Osteoblast (primary cell): ENCODE results near the gene MAP3K15. TPM values are rescaled to one million over a fixed set of nuclear protein-coding genes. Genes with fewer than 3 reads are reported as not detected.

Source experiments
- DNase-seq: peaks from one replicate; pipeline ENCODE4 v3.0.0; 2011; ENCODE audit warnings: low spot score, mixed read lengths; ENCODE audit not compliant: insufficient read length; ENCODE audit errors: missing footprints
- H2AFZ ChIP-seq: 2 replicates; pipeline ENCODE4 v1.6.0; 2011; ENCODE audit warnings: mild to moderate bottlenecking, low read length
- H3K27ac ChIP-seq: 2 replicates; pipeline ENCODE4 v1.5.1; 2011; ENCODE audit warnings: mild to moderate bottlenecking, low read depth, low read length, moderate library complexity
- H3K27me3 ChIP-seq: 2 replicates; pipeline ENCODE4 v1.6.0; 2012; ENCODE audit warnings: mild to moderate bottlenecking, control low read depth, inconsistent platforms, low read length, moderate library complexity; ENCODE audit not compliant: insufficient read depth
- H3K36me3 ChIP-seq: 2 replicates; pipeline ENCODE4 v1.5.1; 2011; ENCODE audit warnings: mild to moderate bottlenecking, low read length, control low read depth, moderate library complexity; ENCODE audit not compliant: insufficient read depth
- H3K4me1 ChIP-seq: 2 replicates; pipeline ENCODE4 v1.5.1; 2011; ENCODE audit warnings: mild to moderate bottlenecking, low read length, control low read depth, moderate library complexity; ENCODE audit not compliant: insufficient read depth
- H3K4me2 ChIP-seq: 2 replicates; pipeline ENCODE4 v1.6.0; 2011; ENCODE audit warnings: mild to moderate bottlenecking, low read length; ENCODE audit not compliant: insufficient read depth
- H3K4me3 ChIP-seq: fragments of 200-600 bp; sonication (generic); 3 replicates; pipeline ENCODE4 v1.5.1; 2012; ENCODE audit warnings: mild to moderate bottlenecking, low read length, inconsistent platforms; ENCODE audit not compliant: insufficient read depth
- H3K79me2 ChIP-seq: 2 replicates; pipeline ENCODE4 v1.6.0; 2012; ENCODE audit warnings: mild to moderate bottlenecking, low read length, control low read depth, inconsistent platforms; ENCODE audit not compliant: insufficient read depth
- H3K9me3 ChIP-seq: 2 replicates; pipeline ENCODE4 v1.5.1; 2011; ENCODE audit warnings: low read depth, low read length, control low read depth
- H4K20me1 ChIP-seq: 2 replicates; pipeline ENCODE4 v1.6.0; 2012; ENCODE audit warnings: mild to moderate bottlenecking, low read length, control low read depth; ENCODE audit not compliant: insufficient read depth
- total RNA-seq: library from RNA; depleted of rRNA; stranded (reverse); fragments of >200 nt; gene quantifications from 2 replicates; pipeline ENCODE4 v1.2.3, GENCODE V29; 2012
- TF ChIP-seq, protein P1 (sequence below): IDR thresholded peaks from 2 replicates; pipeline ENCODE4 v1.5.1; 2011; ENCODE audit warnings: mild to moderate bottlenecking, low read depth, low read length, moderate library complexity; ENCODE audit errors: extremely low read depth

The MAP3K15 gene
- total RNA-seq, 1 donor, result under 0.01 TPM

DNA sequence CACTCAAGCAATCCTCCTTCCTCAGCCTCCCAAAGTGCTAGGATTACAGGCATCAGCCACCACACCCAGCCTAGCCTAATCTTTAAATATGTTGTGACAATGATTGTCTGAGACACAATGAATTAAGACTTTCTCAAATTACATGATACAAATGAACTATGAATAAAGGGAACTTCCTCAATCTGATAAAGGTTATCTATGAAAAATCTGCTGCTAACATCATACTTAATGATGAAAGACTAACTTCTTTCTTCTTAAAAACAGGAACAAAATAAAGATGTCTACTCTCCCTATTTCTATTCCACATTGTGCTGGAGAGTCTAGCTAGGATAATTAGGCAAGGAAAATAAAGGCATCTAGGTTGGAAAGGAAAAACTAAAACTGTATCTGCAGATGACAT lies 111.6 kb downstream of the MAP3K15 start:
- Histone ChIP-seq H4K20me1 (no peaks in the 10 kb centered on the region), H3K4me1 (no peaks in the 10 kb centered on the region), H3K4me3 (no peak overlapping the region), H3K79me2 (no peaks in the 10 kb centered on the region), H3K9me3 (no peaks in the 10 kb centered on the region), H3K27ac (no peak overlapping the region), H3K27me3 (no peaks in the 10 kb centered on the region), H3K4me2 (no peak overlapping the region), H3K36me3 (no peaks in the 10 kb centered on the region), H2AFZ (no peak overlapping the region)
- no peak for DNase-seq
- TF ChIP-seq, protein P1, sequence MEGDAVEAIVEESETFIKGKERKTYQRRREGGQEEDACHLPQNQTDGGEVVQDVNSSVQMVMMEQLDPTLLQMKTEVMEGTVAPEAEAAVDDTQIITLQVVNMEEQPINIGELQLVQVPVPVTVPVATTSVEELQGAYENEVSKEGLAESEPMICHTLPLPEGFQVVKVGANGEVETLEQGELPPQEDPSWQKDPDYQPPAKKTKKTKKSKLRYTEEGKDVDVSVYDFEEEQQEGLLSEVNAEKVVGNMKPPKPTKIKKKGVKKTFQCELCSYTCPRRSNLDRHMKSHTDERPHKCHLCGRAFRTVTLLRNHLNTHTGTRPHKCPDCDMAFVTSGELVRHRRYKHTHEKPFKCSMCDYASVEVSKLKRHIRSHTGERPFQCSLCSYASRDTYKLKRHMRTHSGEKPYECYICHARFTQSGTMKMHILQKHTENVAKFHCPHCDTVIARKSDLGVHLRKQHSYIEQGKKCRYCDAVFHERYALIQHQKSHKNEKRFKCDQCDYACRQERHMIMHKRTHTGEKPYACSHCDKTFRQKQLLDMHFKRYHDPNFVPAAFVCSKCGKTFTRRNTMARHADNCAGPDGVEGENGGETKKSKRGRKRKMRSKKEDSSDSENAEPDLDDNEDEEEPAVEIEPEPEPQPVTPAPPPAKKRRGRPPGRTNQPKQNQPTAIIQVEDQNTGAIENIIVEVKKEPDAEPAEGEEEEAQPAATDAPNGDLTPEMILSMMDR, result no peak

DNA sequence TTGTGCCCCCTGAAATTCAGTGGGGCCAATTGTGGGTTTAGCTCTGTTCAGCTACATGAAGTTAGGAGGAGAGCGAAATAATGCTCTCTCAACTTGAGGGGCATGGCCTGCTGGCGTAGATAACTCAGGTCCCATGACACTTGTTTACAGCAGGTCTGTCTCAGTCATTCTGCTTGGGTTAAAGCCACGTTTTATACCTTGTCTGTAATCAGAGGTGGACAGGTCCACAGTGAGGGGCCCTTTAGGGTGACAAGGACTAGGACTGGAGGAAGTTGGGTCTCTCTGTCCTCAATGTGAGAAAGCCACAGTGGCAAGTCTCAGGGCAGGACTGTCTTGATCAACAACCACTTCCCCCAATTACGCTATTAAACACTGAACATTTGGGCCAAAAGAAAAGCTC lies 122.6 kb downstream of the MAP3K15 start:
- Histone ChIP-seq H3K4me2 (no peak overlapping the region), H3K9me3 (no peaks in the 10 kb centered on the region), H3K4me3 (no peak overlapping the region), H3K4me1 (no peaks in the 10 kb centered on the region), H3K79me2 (no peaks in the 10 kb centered on the region), H3K36me3 (no peaks in the 10 kb centered on the region), H2AFZ (no peak overlapping the region), H3K27me3 (no peaks in the 10 kb centered on the region), H4K20me1 (no peaks in the 10 kb centered on the region), H3K27ac (no peak overlapping the region)
- TF ChIP-seq, protein P1, result no peak
- no peak for DNase-seq

DNA sequence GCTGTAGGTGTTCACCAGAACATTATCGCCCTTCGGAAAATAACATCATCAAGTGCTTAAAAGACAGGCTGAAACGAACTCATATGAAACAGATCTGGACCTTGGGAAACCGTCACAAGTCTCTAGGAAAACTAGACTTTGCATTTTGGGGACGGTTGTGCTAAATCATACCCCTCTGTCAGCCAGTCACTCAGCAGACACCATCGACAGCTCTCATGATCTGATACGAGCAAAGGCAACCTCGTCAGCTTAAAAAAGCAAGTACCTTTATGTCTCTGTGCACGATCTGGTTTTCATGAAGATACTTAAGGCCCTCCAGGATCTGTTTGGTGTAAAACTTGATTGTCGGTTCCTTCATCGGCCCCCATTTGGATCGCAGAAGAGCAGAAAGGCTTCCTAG lies 123.2 kb downstream of the MAP3K15 start:
- TF ChIP-seq, protein P1, result no peak
- no peaks in the 10 kb centered on the region for H4K20me1 ChIP-seq
- H3K36me3 ChIP-seq, result no peaks in the 10 kb centered on the region
- H3K9me3 ChIP-seq, result no peaks in the 10 kb centered on the region
- no peak overlapping the region for H2AFZ ChIP-seq
- no peaks in the 10 kb centered on the region for H3K27me3 ChIP-seq
- no peak overlapping the region for H3K4me2 ChIP-seq
- no peaks in the 10 kb centered on the region for H3K4me1 ChIP-seq
- no peak for DNase-seq
- H3K27ac ChIP-seq, result no peak overlapping the region
- no peaks in the 10 kb centered on the region for H3K79me2 ChIP-seq
- H3K4me3 ChIP-seq, result no peak overlapping the region

DNA sequence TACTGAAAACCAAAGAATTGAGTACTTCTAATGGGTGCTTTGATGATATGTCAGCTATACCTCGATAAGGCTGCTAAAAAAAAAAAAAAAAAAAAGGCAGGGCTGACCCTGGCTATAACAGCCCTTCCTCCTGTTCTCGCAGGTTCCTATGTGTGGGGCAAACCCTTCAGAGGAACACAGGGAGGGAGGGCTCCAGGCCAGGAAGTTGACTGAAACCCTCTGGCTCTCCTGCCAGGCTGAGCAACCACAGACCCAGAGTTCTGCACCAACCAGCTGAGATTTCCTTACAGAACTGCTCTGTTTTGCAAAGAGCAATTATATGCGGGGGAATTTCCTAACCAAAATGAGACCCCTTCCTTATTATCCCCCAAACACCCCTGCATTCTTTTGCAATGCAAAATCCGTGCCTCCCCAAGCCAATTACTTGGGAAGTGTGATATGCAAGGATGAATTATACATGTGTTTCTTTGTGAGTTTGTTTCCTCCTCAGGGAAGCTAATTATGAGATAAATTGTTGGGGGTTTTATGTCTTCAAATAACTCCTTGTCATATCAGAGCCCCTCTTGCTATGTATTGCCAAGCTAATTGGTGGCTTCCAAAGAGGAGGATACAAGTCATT lies 126.0 kb downstream of the MAP3K15 start:
- Histone ChIP-seq H3K27me3 (no peaks in the 10 kb centered on the region), H3K4me3 (no peak overlapping the region)

More for the DNA sequence above, 126.0 kb downstream of the MAP3K15 start:
- no peaks in the 10 kb centered on the region for H3K36me3 ChIP-seq
- H3K79me2 ChIP-seq, result no peaks in the 10 kb centered on the region
- no peak overlapping the region for H3K27ac ChIP-seq
- no peaks in the 10 kb centered on the region for H4K20me1 ChIP-seq
- TF ChIP-seq, protein P1, result no peak
- H2AFZ ChIP-seq, result no peak overlapping the region
- H3K9me3 ChIP-seq, result no peaks in the 10 kb centered on the region
- DNase-seq, result no peak
- H3K4me1 ChIP-seq, result no peaks in the 10 kb centered on the region
- H3K4me2 ChIP-seq, result no peak overlapping the region
